ENCODE data around the gene RBM38. TPM values are rescaled to one million over a fixed set of nuclear protein-coding genes. Genes with fewer than 3 reads are reported as not detected.
A peak's percentile ranks its signal among the peaks of the same experiment; 100 is the strongest.
"Not testable (repeated sequence)": the region's sequence is repeated elsewhere in the genome, so short reads cannot be mapped to it uniquely, and the experiment has no call there.

Gene RBM38
- total and polyA plus RNA-seq, 7 donors = 73.2 to 308 (median 135) TPM

GRCh38 chr20:57347393-57347792 is 43.8 kb upstream of the RBM38 start:
- peaks cover 0 to under 1% of the 10 kb centered on the region in 2 donors for H3K36me3 ChIP-seq (ENCODE audit: insufficient read depth in 1 of 2, low read depth in 1 of 2)
- intact Hi-C loops (cut with DNase I) = loop anchor here (2.0 to 5.0 kb wide), 3 partner anchors 255 to 795 kb away; no protein-coding TSS in a partner anchor
- ATAC-seq (no peak), DNase-seq (no peak)
- H3K9me3 ChIP-seq = no peaks in the 10 kb centered on the region
- H3K4me1 ChIP-seq = peaks cover 7% of the 10 kb centered on the region
- 66 to 74% (median 72%) methylated on average over 4 of the region's 4 CpGs for WGBS, 3 donors
- H3K27me3 ChIP-seq (ENCODE audit: insufficient read depth in 3 of 3, low read length in 2 of 3) = no peaks in the 10 kb centered on the region
- TF ChIP-seq CTCF (IDR thresholded peaks at IDR 0.05) = no peak
- no peak overlapping the region for H3K27ac ChIP-seq
- no peak overlapping the region for H3K4me3 ChIP-seq

GRCh38 chr20:57348200-57348921 is 42.8 kb upstream of the RBM38 start:
- H3K27ac ChIP-seq; ATAC-seq; DNase-seq; H3K9me3 ChIP-seq; H3K27me3 ChIP-seq (ENCODE audit: insufficient read depth in 3 of 3, low read length in 2 of 3); H3K4me3 ChIP-seq; H3K36me3 ChIP-seq (ENCODE audit: insufficient read depth in 1 of 2, low read depth in 1 of 2): not testable (repeated sequence)
- peaks cover 11% of the 10 kb centered on the region for H3K4me1 ChIP-seq
- intact Hi-C loops (cut with DNase I) = loop anchor here (5.0 kb wide), 2 partner anchors 256 to 796 kb away; no protein-coding TSS in a partner anchor
- WGBS, 3 donors = 70 to 78% (median 75%) methylated on average over 31 to 47 of the region's 47 CpGs

GRCh38 chr20:57348922-57349574 is 42.1 kb upstream of the RBM38 start:
- intact Hi-C loops (cut with DNase I) = loop anchor here (5.0 kb wide), 2 partner anchors 257 to 797 kb away; no protein-coding TSS in a partner anchor
- not testable (repeated sequence) for H3K36me3 ChIP-seq (ENCODE audit: insufficient read depth in 1 of 2, low read depth in 1 of 2)
- 85 to 87% (median 87%) methylated on average over 21 of the region's 21 CpGs for whole genome bisulfite sequencing, 3 donors

GRCh38 chr20:57350081-57350710 is 41.0 kb upstream of the RBM38 start:
- H3K27ac ChIP-seq = no peak overlapping the region
- no peaks in the 10 kb centered on the region for H3K27me3 ChIP-seq (ENCODE audit: insufficient read depth in 3 of 3, low read length in 2 of 3)
- TF ChIP-seq CTCF (IDR thresholded peaks at IDR 0.05) = no peak
- 78 to 90% (median 89%) methylated on average over 16 of the region's 16 CpGs for WGBS, 3 donors
- peaks cover 3 to 9% of the 10 kb centered on the region in 2 donors for H3K36me3 ChIP-seq (ENCODE audit: insufficient read depth in 1 of 2, low read depth in 1 of 2)
- DNase-seq = no peak
- H3K4me3 ChIP-seq = no peak overlapping the region
- H3K4me1 ChIP-seq = peaks cover 11% of the 10 kb centered on the region
- no peaks in the 10 kb centered on the region for H3K9me3 ChIP-seq
- intact Hi-C loops (cut with DNase I) = no loop called here
- no peak for ATAC-seq

More at GRCh38 chr20:57348922-57349574, 42.1 kb upstream of the RBM38 start:
- H3K27ac ChIP-seq; H3K4me3 ChIP-seq; ATAC-seq; H3K27me3 ChIP-seq (ENCODE audit: insufficient read depth in 3 of 3, low read length in 2 of 3); H3K9me3 ChIP-seq; DNase-seq: not testable (repeated sequence)
- peaks cover 11% of the 10 kb centered on the region for H3K4me1 ChIP-seq

- DNase-seq; H3K36me3 ChIP-seq (ENCODE audit: insufficient read depth in 1 of 2, low read depth in 1 of 2); intact Hi-C loops (cut with DNase I); H3K9me3 ChIP-seq; H3K27me3 ChIP-seq (ENCODE audit: insufficient read depth in 3 of 3, low read length in 2 of 3): not testable (repeated sequence)
- peak in 2 of 4 donors; percentile 42 to 62 for ATAC-seq
- H3K4me1 ChIP-seq = peaks cover 11% of the 10 kb centered on the region
- peak overlapping the region; percentile 74 for H3K4me3 ChIP-seq
- 7 to 14% (median 11%) methylated on average over 6 to 17 of the region's 24 CpGs for WGBS, 3 donors
- H3K27ac ChIP-seq = peak overlapping the region; percentile 79
Measured at GRCh38 chr20:57350726-57351041, 40.5 kb upstream of the RBM38 start.

Measured in psoas muscle (tissue), 8 donors.